Measurements from ENCODE around the gene TOM1L2.

Gene TOM1L2

GRCh38 chr17:17837966-17838962 lies 133.9 kb downstream of the TOM1L2 start:
- in situ Hi-C loops (cut with MboI; ENCODE audit: low sequenced_read_pairs): no loop called here

- in situ Hi-C loops (cut with MboI; ENCODE audit: low sequenced_read_pairs): no loop called here
Observed at GRCh38 chr17:17837380-17837821, 134.8 kb downstream of the TOM1L2 start.

- in situ Hi-C loops (cut with MboI; ENCODE audit: low sequenced_read_pairs): no loop called here
Observed at GRCh38 chr17:17836818-17837379, 135.3 kb downstream of the TOM1L2 start, which contains the start of gene SREBF1. Gene SREBF1 (minus strand): TSS chr17:17836986. CDS start chr17:17836817, 169 bp downstream.

- in situ Hi-C loops (cut with MboI; ENCODE audit: low sequenced_read_pairs): no loop called here
Observed at GRCh38 chr17:17836250-17836817, 135.9 kb downstream of the TOM1L2 start.

GRCh38 chr17:17835415-17836249 lies 136.6 kb downstream of the TOM1L2 start:
- in situ Hi-C loops (cut with MboI; ENCODE audit: low sequenced_read_pairs): no loop called here

- in situ Hi-C loops (cut with MboI; ENCODE audit: low sequenced_read_pairs): no loop called here
Observed at GRCh38 chr17:17834974-17835373, 137.2 kb downstream of the TOM1L2 start.

GRCh38 chr17:17833658-17834357 lies 138.4 kb downstream of the TOM1L2 start:
- in situ Hi-C loops (cut with MboI; ENCODE audit: low sequenced_read_pairs): no loop called here

- in situ Hi-C loops (cut with MboI; ENCODE audit: low sequenced_read_pairs): no loop called here
Observed at GRCh38 chr17:17832032-17832363, 140.2 kb downstream of the TOM1L2 start.

GRCh38 chr17:17831208-17832031 lies 140.8 kb downstream of the TOM1L2 start:
- in situ Hi-C loops (cut with MboI; ENCODE audit: low sequenced_read_pairs): no loop called here

- in situ Hi-C loops (cut with MboI; ENCODE audit: low sequenced_read_pairs): no loop called here
Observed at GRCh38 chr17:17830740-17831207, 141.4 kb downstream of the TOM1L2 start.

GRCh38 chr17:17830269-17830567 lies 142.0 kb downstream of the TOM1L2 start:
- in situ Hi-C loops (cut with MboI; ENCODE audit: low sequenced_read_pairs): no loop called here

- in situ Hi-C loops (cut with MboI; ENCODE audit: low sequenced_read_pairs): no loop called here
Observed at GRCh38 chr17:17827826-17828621, 144.2 kb downstream of the TOM1L2 start.

GRCh38 chr17:17826942-17827785 lies 145.0 kb downstream of the TOM1L2 start:
- in situ Hi-C loops (cut with MboI; ENCODE audit: low sequenced_read_pairs): no loop called here

GRCh38 chr17:17826342-17826713 lies 145.9 kb downstream of the TOM1L2 start:
- in situ Hi-C loops (cut with MboI; ENCODE audit: low sequenced_read_pairs): no loop called here

GRCh38 chr17:17824783-17825614 lies 147.2 kb downstream of the TOM1L2 start:
- in situ Hi-C loops (cut with MboI; ENCODE audit: low sequenced_read_pairs): no loop called here

- in situ Hi-C loops (cut with MboI; ENCODE audit: low sequenced_read_pairs): no loop called here
Observed at GRCh38 chr17:17824119-17824782, 147.9 kb downstream of the TOM1L2 start.

Data from HL-60/S4 treated with phorbol 12-myristate 13-acetate at 8.2 ng/mL for 4 days and 3 days (cell line).